HEK293 (cell line): ENCODE results near the gene GCDH.
A peak's percentile ranks its signal among the peaks of the same experiment; 100 is the strongest.

Experiments
- BCL11A ChIP-seq: fragments of 450-650 bp; formaldehyde crosslinking; IDR thresholded peaks from 2 replicates; pipeline ENCODE4 v1.5.1; 2016; ENCODE audit warnings: low read depth, missing biosample characterization, missing genetic modification characterization
- GLI2 ChIP-seq: fragments of 450-650 bp; formaldehyde crosslinking; IDR thresholded peaks from 2 replicates; pipeline ENCODE4; 2017; ENCODE audit warnings: missing biosample characterization, missing genetic modification characterization, low read depth, borderline replicate concordance
- GLI4 ChIP-seq: fragments of 450-650 bp; formaldehyde crosslinking; IDR thresholded peaks from 2 replicates; pipeline ENCODE4 v1.5.1; 2016; ENCODE audit warnings: missing biosample characterization, missing genetic modification characterization
- GLIS1 ChIP-seq: fragments of 450-650 bp; formaldehyde crosslinking; IDR thresholded peaks from 2 replicates; pipeline ENCODE4 v1.5.1; 2016; ENCODE audit warnings: missing biosample characterization, missing genetic modification characterization
- SP2 ChIP-seq: fragments of 450-650 bp; formaldehyde crosslinking; IDR thresholded peaks from 2 replicates; pipeline ENCODE4 v1.5.1; 2016; ENCODE audit warnings: missing biosample characterization, missing genetic modification characterization
- YY2 ChIP-seq: fragments of 450-650 bp; formaldehyde crosslinking; IDR thresholded peaks from 2 replicates; pipeline ENCODE4 v1.5.1; 2016; ENCODE audit warnings: missing biosample characterization, missing genetic modification characterization
- ZBTB48 ChIP-seq: fragments of 450-650 bp; formaldehyde crosslinking; IDR thresholded peaks from 2 replicates; pipeline ENCODE4 v1.5.1; 2016; ENCODE audit warnings: missing biosample characterization, missing genetic modification characterization
- ZBTB7A ChIP-seq: fragments of 450-650 bp; formaldehyde crosslinking; IDR thresholded peaks from 2 replicates; pipeline ENCODE4 v1.5.1; 2016; ENCODE audit warnings: low read depth, missing biosample characterization, missing genetic modification characterization
- ZNF133 ChIP-seq: fragments of 450-650 bp; formaldehyde crosslinking; IDR thresholded peaks from 2 replicates; pipeline ENCODE4 v1.5.1; 2016; ENCODE audit warnings: missing biosample characterization, missing genetic modification characterization
- ZNF184 ChIP-seq: fragments of 450-650 bp; IDR thresholded peaks from 2 replicates; pipeline ENCODE4 v1.5.1; 2018; ENCODE audit warnings: missing biosample characterization, mild to moderate bottlenecking, missing genetic modification characterization
- ZNF274 ChIP-seq, 2 experiments: fragments of 200-500 bp in 1 of 2; fragments of 450-650 bp in 1 of 2; sonication (Bioruptor generic) in 1 of 2; formaldehyde crosslinking in 1 of 2; IDR thresholded peaks; 2 replicates each; pipeline versions ENCODE4 v1.5.1 to v1.6.1; 2014 to 2016; ENCODE audit warnings: borderline replicate concordance in 1 of 2, inconsistent platforms in 1 of 2, low read length in 1 of 2, missing biosample characterization in 1 of 2, missing genetic modification characterization in 1 of 2
- ZNF302 ChIP-seq: fragments of 450-650 bp; formaldehyde crosslinking; IDR thresholded peaks from 2 replicates; pipeline ENCODE4 v1.5.1; 2016; ENCODE audit warnings: missing biosample characterization, missing genetic modification characterization, low read depth
- ZNF555 ChIP-seq: fragments of 450-650 bp; formaldehyde crosslinking; conservative IDR thresholded peaks from 2 replicates; pipeline ENCODE4 v1.5.1; 2017; ENCODE audit warnings: missing biosample characterization, mild to moderate bottlenecking, missing genetic modification characterization, inconsistent platforms
- ZNF623 ChIP-seq: fragments of 450-650 bp; formaldehyde crosslinking; IDR thresholded peaks from 2 replicates; pipeline ENCODE4 v1.5.1; 2016; ENCODE audit warnings: missing biosample characterization, missing genetic modification characterization
- ZNF76 ChIP-seq: fragments of 450-650 bp; formaldehyde crosslinking; IDR thresholded peaks from 2 replicates; pipeline ENCODE4; 2016; ENCODE audit warnings: low read depth, missing biosample characterization, missing genetic modification characterization, borderline replicate concordance
- TF ChIP-seq, protein P1 (sequence below): fragments of 450-650 bp; formaldehyde crosslinking; IDR thresholded peaks from 2 replicates; pipeline ENCODE4 v1.5.1; 2016; ENCODE audit warnings: missing biosample characterization, missing genetic modification characterization
- TF ChIP-seq, protein P2 (sequence below): fragments of 450-650 bp; formaldehyde crosslinking; IDR thresholded peaks from 2 replicates; pipeline ENCODE4 v1.5.1; 2016; ENCODE audit warnings: missing biosample characterization, missing genetic modification characterization
- TF ChIP-seq, protein P3 (sequence below): fragments of 450-650 bp; formaldehyde crosslinking; IDR thresholded peaks from 2 replicates; pipeline ENCODE4 v1.5.1; 2016; ENCODE audit warnings: missing biosample characterization, missing genetic modification characterization, borderline replicate concordance
- TF ChIP-seq, protein P4 (sequence below): fragments of 450-650 bp; formaldehyde crosslinking; conservative IDR thresholded peaks from 2 replicates; pipeline ENCODE4 v1.5.1; 2016; ENCODE audit warnings: low read depth, missing biosample characterization, missing genetic modification characterization
- TF ChIP-seq, protein P5 (sequence below): fragments of 450-650 bp; IDR thresholded peaks from 2 replicates; pipeline ENCODE4 v1.5.1; 2018; ENCODE audit warnings: missing biosample characterization, missing genetic modification characterization

GCDH gene

DNA sequence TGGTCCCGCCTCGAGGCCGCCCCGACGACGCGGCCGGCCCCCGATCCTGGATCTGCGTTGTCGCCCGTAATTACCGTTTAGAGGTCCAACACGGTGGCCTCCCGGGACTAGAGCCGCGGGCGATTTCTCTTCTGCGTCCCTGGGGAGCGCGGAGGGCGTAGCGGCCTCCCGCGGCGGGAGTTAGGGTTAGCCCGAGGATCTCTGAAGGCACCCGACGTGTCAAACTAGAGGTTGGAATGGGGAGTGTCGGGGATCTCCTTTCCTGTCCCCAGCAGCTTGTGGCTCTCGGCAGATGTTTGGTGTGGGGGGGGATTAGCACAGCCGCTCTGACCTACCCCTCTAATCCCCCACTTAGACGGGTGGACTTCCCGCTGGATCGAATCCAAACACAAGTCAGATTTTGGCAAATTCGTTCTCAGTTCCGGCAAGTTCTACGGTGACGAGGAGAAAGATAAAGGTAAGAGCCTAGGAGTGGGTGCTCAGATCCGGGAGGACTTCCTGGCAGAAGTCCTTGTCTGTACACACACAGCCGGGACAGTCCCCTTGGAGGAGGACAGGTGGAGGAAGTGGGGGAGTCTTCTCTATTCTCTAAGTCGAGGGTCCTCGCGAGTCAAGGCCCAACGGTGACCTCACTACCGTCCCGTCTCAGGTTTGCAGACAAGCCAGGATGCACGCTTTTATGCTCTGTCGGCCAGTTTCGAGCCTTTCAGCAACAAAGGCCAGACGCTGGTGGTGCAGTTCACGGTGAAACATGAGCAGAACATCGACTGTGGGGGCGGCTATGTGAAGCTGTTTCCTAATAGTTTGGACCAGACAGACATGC is 48.0 kb downstream of the GCDH start (continued):
- TF ChIP-seq, protein P1, sequence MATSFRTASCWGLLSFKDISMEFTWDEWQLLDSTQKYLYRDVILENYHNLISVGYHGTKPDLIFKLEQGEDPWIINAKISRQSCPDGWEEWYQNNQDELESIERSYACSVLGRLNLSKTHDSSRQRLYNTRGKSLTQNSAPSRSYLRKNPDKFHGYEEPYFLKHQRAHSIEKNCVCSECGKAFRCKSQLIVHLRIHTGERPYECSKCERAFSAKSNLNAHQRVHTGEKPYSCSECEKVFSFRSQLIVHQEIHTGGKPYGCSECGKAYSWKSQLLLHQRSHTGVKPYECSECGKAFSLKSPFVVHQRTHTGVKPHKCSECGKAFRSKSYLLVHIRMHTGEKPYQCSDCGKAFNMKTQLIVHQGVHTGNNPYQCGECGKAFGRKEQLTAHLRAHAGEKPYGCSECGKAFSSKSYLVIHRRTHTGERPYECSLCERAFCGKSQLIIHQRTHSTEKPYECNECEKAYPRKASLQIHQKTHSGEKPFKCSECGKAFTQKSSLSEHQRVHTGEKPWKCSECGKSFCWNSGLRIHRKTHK = no peak
- TF ChIP-seq, protein P2, sequence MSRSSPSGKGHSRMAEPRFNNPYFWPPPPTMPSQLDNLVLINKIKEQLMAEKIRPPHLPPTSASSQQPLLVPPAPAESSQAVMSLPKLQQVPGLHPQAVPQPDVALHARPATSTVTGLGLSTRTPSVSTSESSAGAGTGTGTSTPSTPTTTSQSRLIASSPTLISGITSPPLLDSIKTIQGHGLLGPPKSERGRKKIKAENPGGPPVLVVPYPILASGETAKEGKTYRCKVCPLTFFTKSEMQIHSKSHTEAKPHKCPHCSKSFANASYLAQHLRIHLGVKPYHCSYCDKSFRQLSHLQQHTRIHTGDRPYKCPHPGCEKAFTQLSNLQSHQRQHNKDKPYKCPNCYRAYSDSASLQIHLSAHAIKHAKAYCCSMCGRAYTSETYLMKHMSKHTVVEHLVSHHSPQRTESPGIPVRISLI = no peak
- no peak for TF ChIP-seq GLI2 (tag by site-specific recombination)
- TF ChIP-seq SP2 (tag by site-specific recombination) = no peak
- 0 out of 2 replicates have a peak, but pooled peaks have one; percentile 24 for TF ChIP-seq ZNF133 (tag by site-specific recombination)
- no peak for TF ChIP-seq ZNF555 (tag by site-specific recombination)
- TF ChIP-seq, protein P3, sequence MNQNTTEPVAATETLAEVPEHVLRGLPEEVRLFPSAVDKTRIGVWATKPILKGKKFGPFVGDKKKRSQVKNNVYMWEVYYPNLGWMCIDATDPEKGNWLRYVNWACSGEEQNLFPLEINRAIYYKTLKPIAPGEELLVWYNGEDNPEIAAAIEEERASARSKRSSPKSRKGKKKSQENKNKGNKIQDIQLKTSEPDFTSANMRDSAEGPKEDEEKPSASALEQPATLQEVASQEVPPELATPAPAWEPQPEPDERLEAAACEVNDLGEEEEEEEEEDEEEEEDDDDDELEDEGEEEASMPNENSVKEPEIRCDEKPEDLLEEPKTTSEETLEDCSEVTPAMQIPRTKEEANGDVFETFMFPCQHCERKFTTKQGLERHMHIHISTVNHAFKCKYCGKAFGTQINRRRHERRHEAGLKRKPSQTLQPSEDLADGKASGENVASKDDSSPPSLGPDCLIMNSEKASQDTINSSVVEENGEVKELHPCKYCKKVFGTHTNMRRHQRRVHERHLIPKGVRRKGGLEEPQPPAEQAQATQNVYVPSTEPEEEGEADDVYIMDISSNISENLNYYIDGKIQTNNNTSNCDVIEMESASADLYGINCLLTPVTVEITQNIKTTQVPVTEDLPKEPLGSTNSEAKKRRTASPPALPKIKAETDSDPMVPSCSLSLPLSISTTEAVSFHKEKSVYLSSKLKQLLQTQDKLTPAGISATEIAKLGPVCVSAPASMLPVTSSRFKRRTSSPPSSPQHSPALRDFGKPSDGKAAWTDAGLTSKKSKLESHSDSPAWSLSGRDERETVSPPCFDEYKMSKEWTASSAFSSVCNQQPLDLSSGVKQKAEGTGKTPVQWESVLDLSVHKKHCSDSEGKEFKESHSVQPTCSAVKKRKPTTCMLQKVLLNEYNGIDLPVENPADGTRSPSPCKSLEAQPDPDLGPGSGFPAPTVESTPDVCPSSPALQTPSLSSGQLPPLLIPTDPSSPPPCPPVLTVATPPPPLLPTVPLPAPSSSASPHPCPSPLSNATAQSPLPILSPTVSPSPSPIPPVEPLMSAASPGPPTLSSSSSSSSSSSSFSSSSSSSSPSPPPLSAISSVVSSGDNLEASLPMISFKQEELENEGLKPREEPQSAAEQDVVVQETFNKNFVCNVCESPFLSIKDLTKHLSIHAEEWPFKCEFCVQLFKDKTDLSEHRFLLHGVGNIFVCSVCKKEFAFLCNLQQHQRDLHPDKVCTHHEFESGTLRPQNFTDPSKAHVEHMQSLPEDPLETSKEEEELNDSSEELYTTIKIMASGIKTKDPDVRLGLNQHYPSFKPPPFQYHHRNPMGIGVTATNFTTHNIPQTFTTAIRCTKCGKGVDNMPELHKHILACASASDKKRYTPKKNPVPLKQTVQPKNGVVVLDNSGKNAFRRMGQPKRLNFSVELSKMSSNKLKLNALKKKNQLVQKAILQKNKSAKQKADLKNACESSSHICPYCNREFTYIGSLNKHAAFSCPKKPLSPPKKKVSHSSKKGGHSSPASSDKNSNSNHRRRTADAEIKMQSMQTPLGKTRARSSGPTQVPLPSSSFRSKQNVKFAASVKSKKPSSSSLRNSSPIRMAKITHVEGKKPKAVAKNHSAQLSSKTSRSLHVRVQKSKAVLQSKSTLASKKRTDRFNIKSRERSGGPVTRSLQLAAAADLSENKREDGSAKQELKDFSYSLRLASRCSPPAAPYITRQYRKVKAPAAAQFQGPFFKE = no peak
- no peak for TF ChIP-seq YY2 (tag by site-specific recombination)
- 0 out of 2 replicates have a peak, but pooled peaks have one; percentile 7 for TF ChIP-seq ZNF623 (tag by site-specific recombination)
- TF ChIP-seq ZBTB7A (tag by site-specific recombination) = no peak
- 0 out of 2 replicates have a peak, but pooled peaks have one; percentile 4 for TF ChIP-seq GLI4 (tag by site-specific recombination)
- TF ChIP-seq BCL11A (tag by site-specific recombination) = no peak
- TF ChIP-seq, protein P4, sequence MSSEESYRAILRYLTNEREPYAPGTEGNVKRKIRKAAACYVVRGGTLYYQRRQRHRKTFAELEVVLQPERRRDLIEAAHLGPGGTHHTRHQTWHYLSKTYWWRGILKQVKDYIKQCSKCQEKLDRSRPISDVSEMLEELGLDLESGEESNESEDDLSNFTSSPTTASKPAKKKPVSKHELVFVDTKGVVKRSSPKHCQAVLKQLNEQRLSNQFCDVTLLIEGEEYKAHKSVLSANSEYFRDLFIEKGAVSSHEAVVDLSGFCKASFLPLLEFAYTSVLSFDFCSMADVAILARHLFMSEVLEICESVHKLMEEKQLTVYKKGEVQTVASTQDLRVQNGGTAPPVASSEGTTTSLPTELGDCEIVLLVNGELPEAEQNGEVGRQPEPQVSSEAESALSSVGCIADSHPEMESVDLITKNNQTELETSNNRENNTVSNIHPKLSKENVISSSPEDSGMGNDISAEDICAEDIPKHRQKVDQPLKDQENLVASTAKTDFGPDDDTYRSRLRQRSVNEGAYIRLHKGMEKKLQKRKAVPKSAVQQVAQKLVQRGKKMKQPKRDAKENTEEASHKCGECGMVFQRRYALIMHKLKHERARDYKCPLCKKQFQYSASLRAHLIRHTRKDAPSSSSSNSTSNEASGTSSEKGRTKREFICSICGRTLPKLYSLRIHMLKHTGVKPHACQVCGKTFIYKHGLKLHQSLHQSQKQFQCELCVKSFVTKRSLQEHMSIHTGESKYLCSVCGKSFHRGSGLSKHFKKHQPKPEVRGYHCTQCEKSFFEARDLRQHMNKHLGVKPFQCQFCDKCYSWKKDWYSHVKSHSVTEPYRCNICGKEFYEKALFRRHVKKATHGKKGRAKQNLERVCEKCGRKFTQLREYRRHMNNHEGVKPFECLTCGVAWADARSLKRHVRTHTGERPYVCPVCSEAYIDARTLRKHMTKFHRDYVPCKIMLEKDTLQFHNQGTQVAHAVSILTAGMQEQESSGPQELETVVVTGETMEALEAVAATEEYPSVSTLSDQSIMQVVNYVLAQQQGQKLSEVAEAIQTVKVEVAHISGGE (tag by site-specific recombination) = no peak; the same call in 1 of the 2 replicates
- TF ChIP-seq ZNF302 (tag by site-specific recombination) = no peak
- peak; percentile 55; the same call in 1 of the 2 replicates for TF ChIP-seq ZNF76
- 0 out of 2 replicates have a peak, but pooled peaks have one; percentile 42 for TF ChIP-seq ZNF184 (tag by site-specific recombination)
- TF ChIP-seq, protein P5, sequence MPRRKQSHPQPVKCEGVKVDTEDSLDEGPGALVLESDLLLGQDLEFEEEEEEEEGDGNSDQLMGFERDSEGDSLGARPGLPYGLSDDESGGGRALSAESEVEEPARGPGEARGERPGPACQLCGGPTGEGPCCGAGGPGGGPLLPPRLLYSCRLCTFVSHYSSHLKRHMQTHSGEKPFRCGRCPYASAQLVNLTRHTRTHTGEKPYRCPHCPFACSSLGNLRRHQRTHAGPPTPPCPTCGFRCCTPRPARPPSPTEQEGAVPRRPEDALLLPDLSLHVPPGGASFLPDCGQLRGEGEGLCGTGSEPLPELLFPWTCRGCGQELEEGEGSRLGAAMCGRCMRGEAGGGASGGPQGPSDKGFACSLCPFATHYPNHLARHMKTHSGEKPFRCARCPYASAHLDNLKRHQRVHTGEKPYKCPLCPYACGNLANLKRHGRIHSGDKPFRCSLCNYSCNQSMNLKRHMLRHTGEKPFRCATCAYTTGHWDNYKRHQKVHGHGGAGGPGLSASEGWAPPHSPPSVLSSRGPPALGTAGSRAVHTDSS (tag by site-specific recombination) = 0 out of 2 replicates have a peak, but pooled peaks have one; percentile 35
- TF ChIP-seq ZNF274 (IDR thresholded peaks at IDR 0.05; ENCODE audit: low read length) = no peak
- no peak for TF ChIP-seq ZNF274 (tag by site-specific recombination; IDR thresholded peaks at IDR 0.05; ENCODE audit: borderline replicate concordance)
- TF ChIP-seq ZBTB48 (tag by site-specific recombination) = peak; percentile 65; the same call in 1 of the 2 replicates
- TF ChIP-seq GLIS1 = peak; percentile 95
